ENCODE results near the gene RGS17.
"Not testable (repeated sequence)": the region's sequence is repeated elsewhere in the genome, so short reads cannot be mapped to it uniquely, and the experiment has no call there.

Gene RGS17, protein sequence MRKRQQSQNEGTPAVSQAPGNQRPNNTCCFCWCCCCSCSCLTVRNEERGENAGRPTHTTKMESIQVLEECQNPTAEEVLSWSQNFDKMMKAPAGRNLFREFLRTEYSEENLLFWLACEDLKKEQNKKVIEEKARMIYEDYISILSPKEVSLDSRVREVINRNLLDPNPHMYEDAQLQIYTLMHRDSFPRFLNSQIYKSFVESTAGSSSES

DNA sequence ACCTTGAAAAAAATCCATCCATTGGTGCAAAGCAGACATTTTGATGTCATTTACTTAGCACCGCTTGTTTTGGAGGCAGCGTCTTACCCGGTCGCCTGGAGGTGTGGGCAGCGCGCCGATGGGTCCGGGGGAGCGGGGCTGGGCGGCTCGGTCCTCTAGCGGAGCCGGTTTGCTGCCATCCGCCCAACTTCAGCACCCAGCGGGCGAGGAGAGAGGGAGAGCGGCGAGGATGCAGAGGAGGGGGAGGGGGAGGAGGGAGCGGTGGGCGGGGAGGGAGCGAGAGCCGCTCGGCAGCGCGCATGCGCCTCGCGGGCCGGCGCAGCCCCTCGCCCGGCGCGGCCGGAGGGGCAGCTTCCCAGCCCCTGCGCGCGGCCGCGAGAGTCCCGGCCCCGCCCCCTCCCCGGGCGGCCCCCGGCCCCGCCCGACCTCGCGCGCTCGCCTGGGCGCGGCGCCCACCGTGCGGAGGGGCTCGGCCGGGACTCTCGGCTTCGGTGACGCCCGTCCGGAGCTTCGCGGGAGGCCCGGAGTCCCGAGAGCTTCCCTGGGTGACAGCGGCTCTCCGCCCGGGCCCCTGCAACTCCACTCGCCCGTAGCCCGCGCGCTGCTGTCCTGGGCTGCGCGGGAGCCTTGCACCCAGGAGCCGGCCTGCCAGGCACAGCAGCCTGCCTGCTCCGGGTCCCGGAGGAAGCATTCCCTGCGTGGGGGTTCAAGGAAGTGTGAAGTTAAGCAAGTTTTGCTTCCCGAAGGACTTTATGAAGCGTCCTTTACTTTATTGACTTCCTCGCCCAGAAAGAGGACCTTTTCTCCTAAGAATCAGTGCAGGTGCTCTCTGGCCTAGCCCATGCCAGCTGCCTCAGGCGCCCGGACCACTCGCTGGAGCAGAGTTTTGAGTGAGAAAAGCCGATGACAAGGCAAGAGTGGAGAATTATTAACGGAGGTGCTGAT is at the start of gene RGS17:
TSS of gene RGS17 (minus strand) at position 246 of the 945 bp plus-strand sequence. CDS start 87,264 bp downstream, outside the sequence.
- DNase-seq = peak; percentile 89

DNA sequence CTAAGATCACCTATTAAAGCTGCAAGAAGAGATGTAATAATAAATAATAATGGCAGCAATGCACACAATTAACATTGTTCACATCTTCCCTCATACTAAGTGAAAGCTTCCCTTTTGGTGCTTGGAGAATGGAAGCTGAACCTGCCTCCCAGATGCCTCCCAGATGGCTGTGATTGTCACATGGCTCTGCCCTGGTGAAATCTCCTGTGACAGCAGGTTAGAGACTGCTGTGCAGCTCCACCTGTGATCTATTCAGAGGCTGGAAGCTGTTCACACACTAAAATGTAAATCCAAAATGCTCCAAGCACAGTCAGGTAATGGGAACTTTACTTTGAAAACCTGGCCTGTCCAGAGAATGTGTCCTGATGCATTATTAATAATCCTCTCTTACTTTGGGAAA is 41.7 kb upstream of the RGS17 start:
- DNase-seq = no peak

DNA sequence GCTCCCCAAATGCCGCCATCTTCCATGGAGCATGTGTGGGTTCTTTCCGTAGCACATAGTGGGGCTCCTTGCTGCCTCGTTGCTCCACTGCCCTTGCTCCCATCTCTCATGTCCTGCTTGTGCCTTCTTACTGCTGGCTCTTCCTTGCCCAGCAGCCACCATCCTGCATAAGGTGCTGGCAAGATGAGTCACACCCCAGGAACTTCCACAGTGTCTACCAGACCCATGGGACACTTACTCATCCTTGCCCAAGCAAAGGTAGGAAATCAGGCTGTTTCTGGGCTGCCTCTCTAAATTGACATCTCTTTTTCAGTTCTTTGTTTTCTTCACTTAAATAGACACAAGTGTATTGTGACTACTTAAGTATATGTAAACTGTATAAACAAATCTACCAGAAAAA is 39.4 kb upstream of the RGS17 start:
- peak; percentile 83 for DNase-seq

DNA sequence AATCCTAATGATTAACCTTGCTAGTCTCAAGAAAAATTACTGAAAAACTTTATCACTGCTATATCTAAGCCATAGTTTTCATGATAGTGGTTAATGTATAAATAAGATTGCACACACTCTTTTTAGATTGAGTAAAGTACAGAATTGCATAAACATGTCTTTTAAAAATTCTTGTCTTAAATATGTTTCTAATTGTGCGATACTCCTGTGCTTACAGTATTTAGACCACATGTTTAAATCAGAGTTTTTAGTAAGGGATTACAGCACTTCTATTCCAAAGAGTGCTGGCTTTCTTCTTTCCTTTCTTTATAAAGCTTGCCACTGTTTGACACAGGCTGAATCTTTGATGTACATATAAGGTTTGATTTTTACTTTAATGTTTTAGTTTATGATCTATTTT is 36.8 kb upstream of the RGS17 start:
- DNase-seq = no peak

DNA sequence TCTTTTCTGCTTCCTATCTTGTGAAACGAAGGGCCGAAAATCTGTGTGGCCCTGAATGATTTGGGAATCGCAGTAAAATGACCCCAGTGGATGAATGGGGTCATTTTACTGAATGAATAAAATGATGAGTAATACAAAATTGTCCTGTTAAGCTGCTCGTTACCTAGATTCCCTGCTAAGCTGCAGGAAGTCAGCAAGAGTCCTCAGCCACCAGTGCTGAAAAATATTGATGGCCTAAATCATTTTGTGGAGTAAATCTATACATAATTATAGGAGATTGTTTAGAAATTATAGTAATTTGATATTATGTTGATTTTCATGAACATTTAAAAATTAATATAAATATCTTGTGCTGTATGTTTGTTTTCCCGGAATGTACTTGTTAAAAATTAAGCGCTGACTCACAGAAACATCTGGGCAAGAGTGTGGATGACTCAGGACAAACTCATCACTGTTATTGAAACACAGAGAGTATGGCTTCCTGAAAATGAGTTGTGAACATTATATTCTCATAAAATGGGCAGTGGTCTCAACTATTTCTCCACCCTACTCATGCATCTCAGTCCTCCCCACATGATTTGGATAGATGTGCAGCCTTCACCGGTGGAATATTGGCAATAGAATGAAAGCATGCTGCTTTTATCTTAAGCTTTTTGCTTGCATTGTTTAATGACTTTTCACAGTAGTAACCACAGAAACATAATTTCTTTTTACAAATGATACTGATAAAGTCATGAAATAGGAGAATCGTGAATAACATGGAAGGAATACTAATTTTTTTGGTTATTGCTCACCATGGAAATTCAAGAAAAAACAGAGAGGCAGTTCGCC is 36.2 kb upstream of the RGS17 start:
- no peak for DNase-seq

DNA sequence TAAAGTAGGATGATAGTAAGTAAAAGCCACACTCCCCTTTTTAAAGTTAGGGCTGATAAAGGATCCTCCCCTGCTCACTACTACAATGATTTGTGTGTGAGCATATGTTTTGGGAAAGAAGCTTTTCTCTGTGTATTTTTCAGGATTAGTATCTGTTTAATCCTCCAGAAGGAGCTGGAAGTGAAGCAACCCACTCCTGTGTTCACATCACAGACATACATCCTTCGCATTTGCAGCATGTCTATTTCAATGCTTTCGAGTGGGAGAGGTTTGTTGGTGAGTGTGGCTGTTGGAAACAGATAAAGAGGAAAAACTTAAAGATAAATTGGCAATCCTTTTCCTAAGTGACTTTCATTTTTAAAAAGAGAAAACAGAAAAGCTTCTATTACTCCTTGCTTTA is 31.6 kb upstream of the RGS17 start:
- DNase-seq = no peak

DNA sequence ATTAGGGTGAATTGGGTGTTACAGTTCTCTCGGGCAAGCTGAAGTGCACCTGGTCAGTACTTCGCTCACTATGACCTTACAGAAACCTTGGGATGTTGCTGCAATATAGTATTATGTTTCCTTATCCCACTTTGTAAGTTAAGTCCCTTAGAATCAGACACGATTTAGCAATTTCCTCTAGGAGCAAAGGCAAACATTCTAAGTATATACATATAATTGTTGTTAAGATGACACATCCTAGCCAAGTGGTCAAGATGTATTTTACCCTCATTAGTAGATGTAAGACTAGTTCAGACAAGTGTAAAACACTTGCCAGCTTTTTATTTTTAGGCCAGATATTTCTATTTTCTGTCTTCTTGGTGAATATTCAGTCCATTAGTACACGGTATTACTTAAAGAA is 31.1 kb upstream of the RGS17 start:
- DNase-seq = no peak

DNA sequence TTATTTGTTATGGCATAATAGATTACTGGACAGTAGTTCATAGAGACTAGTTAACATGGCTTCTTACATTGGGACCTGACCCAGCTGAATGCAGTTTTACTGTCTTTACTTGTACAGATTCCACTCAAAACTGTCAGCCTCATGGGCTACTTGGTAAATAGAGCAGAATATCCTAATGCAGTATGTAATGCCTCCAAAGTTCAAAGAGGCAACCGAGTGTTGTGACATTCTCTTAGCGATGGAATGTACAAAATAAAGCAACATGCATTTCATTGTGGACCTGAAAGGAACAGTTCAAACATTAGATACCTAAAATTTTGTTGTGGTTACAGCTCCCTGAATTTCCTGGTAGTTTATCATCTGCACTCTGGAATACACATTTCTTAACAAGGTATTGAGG is 29.1 kb upstream of the RGS17 start:
- no peak for DNase-seq

DNA sequence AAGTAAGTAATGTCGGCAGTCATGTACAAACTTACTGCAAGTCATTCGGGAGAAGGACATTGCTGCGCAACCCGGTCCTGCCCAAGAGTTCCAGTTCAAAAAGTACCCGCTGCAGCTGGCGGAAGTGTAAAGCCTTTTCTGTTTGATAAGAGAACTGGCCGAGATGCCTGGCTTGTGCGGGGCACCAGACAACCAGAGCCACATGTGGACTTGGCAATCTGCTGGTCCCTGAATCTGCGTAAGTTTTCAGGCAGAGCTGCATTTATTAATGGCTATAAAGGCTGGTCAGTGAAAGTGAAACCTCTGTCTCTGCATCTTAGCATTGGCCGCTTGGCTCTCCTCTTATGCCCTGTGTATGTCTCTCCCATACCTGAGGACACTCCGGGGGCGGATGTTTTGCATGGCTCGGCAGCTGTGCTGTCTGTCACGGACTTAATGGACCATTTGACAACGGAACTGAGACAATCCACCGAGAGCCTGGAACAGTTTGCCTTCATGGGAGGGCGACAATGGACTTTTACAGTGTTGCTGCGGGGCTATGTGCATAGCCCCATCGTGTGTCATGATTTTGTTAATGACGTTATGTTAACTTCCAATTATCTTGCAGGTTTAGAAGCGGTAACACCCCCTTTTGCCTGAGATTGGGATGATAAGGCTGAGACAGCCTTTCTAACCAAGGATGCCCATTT is 19.8 kb upstream of the RGS17 start:
- no peak for DNase-seq

DNA sequence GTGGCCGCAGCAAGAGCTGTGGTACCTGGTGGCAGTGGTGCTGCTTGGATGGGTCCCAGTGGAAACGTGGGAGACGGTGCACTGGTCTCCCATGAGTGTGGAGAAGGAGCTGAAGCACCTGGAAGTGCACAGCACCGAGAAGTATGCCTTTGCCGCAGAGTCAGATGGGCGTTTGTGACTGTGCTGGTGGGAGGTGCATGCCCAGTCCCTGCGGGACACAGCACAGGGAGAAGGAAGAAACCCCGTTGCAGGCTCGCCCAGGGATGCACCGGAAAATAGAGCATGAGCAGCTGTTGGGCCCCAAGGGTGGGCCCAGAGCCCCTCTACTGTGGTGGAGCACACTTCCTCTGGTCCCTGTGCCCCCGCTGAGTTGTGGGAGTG is 19.3 kb upstream of the RGS17 start:
- no peak for DNase-seq

DNA sequence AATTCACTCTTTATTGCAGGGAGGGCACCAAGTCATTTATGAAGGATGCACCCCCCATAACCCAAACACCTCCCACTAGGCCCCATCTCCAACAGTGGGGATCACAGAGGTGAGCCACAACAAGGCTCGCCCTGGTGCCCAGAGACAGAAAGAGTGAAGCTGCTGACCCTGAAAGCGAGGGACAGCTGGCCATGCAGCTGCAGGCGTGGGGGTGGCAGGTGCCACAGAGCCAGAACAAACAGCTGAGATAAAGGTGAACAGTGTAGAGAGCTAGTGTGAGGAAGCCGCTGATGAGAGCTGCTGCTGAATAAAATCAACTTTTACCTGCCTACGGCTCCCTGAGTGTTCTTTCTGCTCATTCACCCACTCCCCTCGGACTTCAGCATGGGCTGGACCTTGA is 18.8 kb upstream of the RGS17 start:
- DNase-seq = no peak

DNA sequence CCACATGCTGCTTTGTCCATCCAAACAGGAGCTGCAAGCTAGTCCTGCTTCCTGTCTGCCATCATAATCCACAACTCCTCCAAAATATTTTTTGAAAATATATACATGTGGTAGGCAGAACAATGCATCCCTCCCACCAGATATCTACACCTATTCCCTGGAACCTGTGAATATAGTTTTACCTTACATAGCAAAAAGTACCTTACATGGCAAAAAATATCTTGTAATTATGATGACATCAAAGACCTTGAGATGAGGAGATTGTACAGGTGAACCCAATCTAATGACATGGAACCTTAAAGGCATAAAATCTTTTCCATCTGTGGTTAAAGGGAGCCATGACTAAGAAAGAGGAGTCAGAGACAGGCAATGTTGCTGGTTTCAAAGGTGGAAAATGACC is 15.3 kb upstream of the RGS17 start:
- no peak for DNase-seq

DNA sequence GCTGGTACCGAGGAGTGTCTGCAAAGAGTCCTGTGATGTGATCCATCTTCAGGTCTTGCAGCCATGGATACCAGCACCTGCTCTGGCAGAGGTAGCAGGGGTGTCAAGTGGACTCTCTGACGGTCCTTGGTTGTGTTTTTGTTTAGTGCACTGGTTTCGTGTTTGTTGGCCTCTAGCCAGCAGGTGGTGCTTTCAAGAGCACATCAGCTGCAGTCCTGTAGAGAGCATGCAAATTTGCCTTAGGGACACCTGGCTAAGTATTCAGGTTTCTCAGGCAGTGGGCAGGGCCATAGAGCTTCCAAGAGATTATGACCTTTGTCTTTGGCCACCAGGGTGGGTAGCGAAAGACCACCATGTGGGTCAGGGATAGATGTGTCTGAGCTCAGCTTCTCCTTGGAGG is 14.5 kb upstream of the RGS17 start:
- no peak for DNase-seq

DNA sequence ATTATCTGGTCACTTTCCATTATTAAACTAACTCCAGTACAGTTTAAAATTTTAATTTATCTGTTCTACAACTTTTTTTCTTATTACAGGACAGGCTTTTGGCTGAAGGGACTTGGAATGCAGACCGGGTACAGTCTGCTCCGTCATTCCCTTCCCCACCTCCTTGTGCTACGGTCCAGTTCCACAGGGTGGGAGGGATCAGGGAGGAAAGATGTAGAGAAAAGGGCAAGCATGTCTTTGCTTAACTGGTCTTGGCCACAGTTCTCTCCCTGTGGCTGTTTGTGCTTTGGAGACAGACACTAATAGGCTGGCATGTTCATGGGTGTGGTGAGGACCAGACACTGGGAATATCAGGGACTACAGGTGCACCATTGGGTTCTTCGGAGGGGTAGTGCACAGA is 12.1 kb upstream of the RGS17 start:
- no peak for DNase-seq

DNA sequence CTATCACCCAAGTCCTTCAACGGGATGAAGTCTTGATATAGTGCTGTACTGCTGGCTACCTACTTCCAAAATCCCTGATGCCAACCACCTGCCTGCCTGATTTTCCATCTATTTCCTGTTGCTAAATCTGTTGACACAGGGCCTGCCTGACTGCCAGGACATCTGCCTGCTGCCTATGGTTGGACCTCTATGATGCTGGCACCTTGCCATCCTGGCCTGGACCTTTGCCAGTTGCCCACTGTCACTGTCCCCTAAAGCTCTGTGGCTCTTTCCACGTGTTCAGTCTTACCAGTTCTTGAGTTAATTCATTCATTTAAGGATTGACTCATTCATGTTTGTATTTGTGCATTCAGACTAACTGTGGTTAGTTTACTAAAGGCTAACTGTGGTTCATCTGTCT is 9.2 kb upstream of the RGS17 start:
- DNase-seq = no peak

DNA sequence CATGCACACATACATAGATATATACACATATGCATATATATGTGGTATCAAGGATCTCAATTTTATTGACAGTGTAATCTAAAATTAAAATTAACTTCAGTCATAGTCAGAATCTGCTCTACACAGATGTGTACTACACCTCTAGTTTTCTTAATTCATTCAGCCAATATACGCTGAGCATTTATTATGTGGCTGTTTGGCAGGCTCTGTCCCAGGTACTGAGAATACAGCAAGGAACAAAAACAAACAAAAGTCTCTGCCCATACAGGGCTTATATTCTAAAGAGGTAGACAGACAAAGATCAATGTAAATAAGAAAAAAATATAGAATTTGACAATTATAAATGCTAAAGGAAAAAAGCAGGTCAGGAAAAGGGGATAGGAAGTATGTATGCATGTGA is 7.8 kb upstream of the RGS17 start:
- no peak for DNase-seq

DNA sequence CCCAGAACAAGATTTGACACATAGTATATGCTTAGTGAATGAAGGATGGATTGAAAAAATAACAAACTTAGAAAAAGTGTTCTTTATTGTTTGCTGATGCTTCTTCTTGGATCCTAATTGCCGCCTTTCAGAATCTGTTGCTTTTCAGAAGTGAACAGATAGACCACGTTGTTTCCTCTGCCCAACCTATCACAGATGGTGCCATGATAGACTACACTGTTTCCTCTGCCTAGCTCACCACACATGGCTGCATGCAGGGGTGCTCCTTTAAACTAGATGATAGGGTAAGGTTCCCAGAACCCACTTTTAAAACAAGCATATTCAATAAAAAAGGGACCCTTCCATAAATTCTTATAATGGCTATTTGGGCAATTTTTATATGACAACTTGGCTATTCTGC is 4.6 kb upstream of the RGS17 start:
- no peak for DNase-seq

DNA sequence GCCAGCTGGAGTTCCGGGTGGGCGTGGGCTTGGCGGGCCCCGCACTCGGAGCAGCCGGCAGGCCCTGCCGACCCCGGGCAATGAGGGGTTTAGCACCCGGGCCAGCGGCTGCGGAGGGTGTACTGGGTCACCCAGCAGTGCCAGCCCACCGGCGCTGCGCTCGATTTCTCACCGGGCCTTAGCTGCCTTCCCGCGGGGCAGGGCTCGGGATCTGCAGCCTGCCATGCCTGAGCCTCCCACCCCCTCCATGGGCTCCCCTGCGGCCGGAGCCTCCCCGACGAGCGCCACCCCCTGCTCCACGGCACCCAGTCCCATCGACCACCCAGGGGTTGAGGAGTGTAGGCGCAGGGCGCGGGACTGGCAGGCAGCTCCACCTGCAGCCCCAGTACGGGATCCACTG is 2.6 kb upstream of the RGS17 start:
- not testable (repeated sequence) for DNase-seq

DNA sequence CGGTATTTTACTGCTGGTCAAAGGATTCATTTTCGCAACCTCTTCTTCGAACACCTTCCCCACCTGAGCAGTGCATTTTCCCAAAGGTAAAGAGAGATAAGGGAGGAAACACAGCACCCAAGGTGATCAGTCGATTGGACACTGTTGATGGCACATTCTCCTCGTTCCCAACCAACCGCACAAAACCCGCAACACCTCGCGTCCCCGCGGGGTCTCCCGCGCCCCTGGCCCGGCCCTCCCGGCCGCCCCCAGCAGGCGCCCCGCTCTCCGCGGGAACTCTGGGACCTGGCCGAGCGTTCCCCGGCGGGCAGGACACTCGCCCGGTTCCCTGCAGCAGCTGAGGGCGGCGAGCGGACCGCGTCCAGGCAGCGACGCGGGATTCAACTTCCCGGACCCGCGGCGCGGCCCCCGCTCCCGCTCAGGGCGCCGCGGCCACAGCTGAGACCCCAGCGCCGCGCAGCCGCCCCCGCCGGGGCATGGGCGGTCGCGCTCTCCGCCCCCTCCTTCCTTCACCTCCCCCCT is 506 bp downstream of the RGS17 start:
- DNase-seq = peak; percentile 59

DNA sequence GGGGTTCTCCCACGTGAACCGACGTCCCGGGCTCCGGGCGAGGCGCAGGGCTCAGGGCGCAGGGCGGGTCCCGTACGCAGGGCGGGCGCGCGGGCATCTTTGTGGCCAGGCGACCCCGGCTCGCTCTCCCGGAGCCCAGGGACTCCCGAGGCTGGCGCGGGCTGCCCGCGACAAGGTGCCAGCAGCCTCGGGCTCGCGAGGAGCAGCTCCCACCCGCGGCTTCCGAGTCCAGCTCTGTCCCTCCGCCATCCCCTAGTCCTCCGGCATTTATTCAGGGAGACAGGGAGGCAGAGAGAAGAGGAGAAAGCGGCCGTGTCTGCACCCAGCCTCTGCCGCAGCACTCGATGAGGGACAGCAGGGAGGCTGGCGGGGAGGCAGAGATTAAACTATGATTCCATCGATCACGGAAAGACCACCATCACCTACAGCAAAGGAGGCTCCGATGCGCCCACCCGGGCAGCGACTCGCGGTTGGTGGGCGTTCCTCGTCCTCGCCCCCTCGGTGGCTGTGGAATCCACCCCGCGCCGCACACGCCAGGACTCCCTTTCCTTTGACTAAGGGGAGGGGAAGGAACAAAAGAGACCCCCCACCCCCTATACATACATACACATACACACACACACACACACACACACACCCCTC is 1.1 kb downstream of the RGS17 start:
- peak; percentile 66 for DNase-seq

DNA sequence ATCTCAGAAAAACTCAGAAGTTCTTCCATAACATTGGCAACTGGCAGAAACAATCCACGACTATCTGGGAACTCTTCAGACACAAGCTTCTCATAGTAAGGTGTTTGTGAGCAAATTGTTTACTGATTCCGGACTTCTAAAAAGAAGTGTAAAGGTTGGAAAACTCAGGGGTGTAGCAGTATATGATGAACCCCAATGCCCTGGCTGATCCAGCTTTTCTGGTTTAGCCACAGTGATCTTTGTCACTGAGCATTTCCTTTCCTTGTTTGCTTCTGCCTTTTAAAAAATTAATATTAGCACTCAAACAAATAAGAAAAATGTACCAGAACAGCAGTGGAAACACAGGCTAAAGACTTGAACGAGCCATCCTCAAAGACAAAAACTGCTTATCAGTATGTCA is 4.9 kb downstream of the RGS17 start:
- DNase-seq = no peak

DNA sequence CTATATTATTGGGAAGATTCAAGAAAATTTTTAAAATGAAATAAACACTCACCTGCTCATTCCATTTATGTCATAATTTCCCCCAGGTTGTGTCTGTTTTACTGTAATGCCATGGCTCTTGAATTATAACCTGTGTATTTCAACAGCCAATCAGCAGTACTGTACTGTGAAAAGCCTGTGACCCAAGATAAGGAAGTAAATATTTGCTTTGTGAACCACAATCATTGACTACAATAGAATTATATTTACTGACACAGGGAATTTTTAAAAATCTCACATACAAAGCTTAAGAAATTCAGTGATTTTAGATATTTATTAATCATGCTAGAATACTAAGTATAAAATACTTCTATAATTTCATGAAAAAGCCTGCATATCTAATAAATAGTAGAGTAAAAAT is 6.0 kb downstream of the RGS17 start:
- no peak for DNase-seq
